Activated naive CD8-positive, alpha-beta T cell treated with anti-CD3 and anti-CD28 coated beads, Interleukin-2, amount 10 ng/mL, durations not matched to agents 7 days and 5 days (primary cell): ENCODE measurements around the gene SVOP. TPM values are rescaled to one million over a fixed set of nuclear protein-coding genes. Genes with fewer than 3 reads are reported as not detected.
"Not testable (repeated sequence)": the region's sequence is repeated elsewhere in the genome, so short reads cannot be mapped to it uniquely, and the experiment has no call there.

Source experiments
- ATAC-seq: fragments of 150-1000 bp; cut with Tn5 transposase; one replicate; pipeline ENCODE4 v1.10.0; 2021; ENCODE audit warnings: low read depth, moderate library complexity
- POLR2A ChIA-PET: fragments of 350-600 bp; sonication (Branson Sonifier 250); formaldehyde crosslinking; loops from one replicate; lab custom pipeline; 2021; ENCODE audit warnings: antibody characterized with exemption; lab: Charles Lee
- DNase-seq: peaks from one replicate; pipeline ENCODE4 v3.0.0; 2021
- H3K27ac Mint-ChIP-seq: one replicate; pipeline ENCODE4 v1.8.0; 2022; ENCODE audit warnings: mild to moderate bottlenecking, mixed read lengths
- H3K27me3 Mint-ChIP-seq: one replicate; pipeline ENCODE4 v1.8.0; 2022; ENCODE audit warnings: mild to moderate bottlenecking, moderate library complexity, mixed read lengths
- H3K36me3 Mint-ChIP-seq: one replicate; pipeline ENCODE4 v1.8.0; 2021; ENCODE audit warnings: mild to moderate bottlenecking, mixed read lengths
- H3K4me1 Mint-ChIP-seq: one replicate; pipeline ENCODE4 v1.8.0; 2021; ENCODE audit warnings: mixed read lengths
- H3K4me3 Mint-ChIP-seq: one replicate; pipeline ENCODE4 v1.8.0; 2022; ENCODE audit warnings: mild to moderate bottlenecking, moderate library complexity, mixed read lengths
- H3K9me3 Mint-ChIP-seq: one replicate; pipeline ENCODE4 v1.8.0; 2021; ENCODE audit warnings: mixed read lengths
- total RNA-seq, 2 experiments: library from RNA; stranded (reverse); gene quantifications; one replicate each; pipeline ENCODE4 v1.2.3, GENCODE V29; 2021

The SVOP gene
- total RNA-seq, 2 experiments from 2014 or later, result not detected

- Mint-ChIP-seq H3K27me3 (no peaks in the 10 kb centered on the region), H3K27ac (peak overlapping the region; percentile 98), H3K36me3 (peaks cover 6% of the 10 kb centered on the region), H3K4me1 (peaks cover 16% of the 10 kb centered on the region), H3K9me3 (no peaks in the 10 kb centered on the region), H3K4me3 (peak overlapping the region; percentile 99)
- no peak for ATAC-seq
- DNase-seq, result no peak
- POLR2A ChIA-PET, result interaction anchor here (0.6 to 1.6 kb wide), 2 partner anchors 41 to 46 kb away, joined by 3 to 5 read pairs; partner anchors contain the start of gene ALKBH2
These were observed 31.2 kb upstream of the SVOP start for GRCh38 chr12:109052097-109052413.

- H3K9me3 Mint-ChIP-seq, H3K27ac Mint-ChIP-seq, H3K27me3 Mint-ChIP-seq, POLR2A ChIA-PET, H3K36me3 Mint-ChIP-seq, DNase-seq, H3K4me3 Mint-ChIP-seq, ATAC-seq: not testable (repeated sequence)
- H3K4me1 Mint-ChIP-seq, result peaks cover 24% of the 10 kb centered on the region
These were observed 28.9 kb upstream of the SVOP start for GRCh38 chr12:109049794-109050193.

- H3K27me3 Mint-ChIP-seq, H3K4me3 Mint-ChIP-seq, H3K36me3 Mint-ChIP-seq, H3K9me3 Mint-ChIP-seq, ATAC-seq, DNase-seq, H3K27ac Mint-ChIP-seq: not testable (repeated sequence)
- peaks cover 19% of the 10 kb centered on the region for H3K4me1 Mint-ChIP-seq
- POLR2A ChIA-PET, result interaction anchor here (0.7 kb wide), 1 partner anchor 92 kb away, joined by 3 read pairs; no protein-coding TSS in a partner anchor
These were observed 27.8 kb upstream of the SVOP start for GRCh38 chr12:109048706-109049105.

- POLR2A ChIA-PET, result no interaction called here
- H3K36me3 Mint-ChIP-seq, result peaks cover 4% of the 10 kb centered on the region
- peaks cover 17% of the 10 kb centered on the region for H3K4me1 Mint-ChIP-seq
- H3K4me3 Mint-ChIP-seq, result no peak overlapping the region
- H3K27ac Mint-ChIP-seq, result peak overlapping the region; percentile 48
- H3K9me3 Mint-ChIP-seq, result no peaks in the 10 kb centered on the region
- ATAC-seq (no peak), DNase-seq (no peak)
- H3K27me3 Mint-ChIP-seq, result peaks cover 13% of the 10 kb centered on the region
These were observed 26.4 kb upstream of the SVOP start for GRCh38 chr12:109047081-109047805.

- peaks cover 13% of the 10 kb centered on the region for H3K27me3 Mint-ChIP-seq
- H3K4me3 Mint-ChIP-seq, result no peak overlapping the region
- POLR2A ChIA-PET, result no interaction called here
- H3K36me3 Mint-ChIP-seq, result peaks cover 2% of the 10 kb centered on the region
- H3K9me3 Mint-ChIP-seq, result peaks cover 4% of the 10 kb centered on the region
- no peak overlapping the region for H3K27ac Mint-ChIP-seq
- H3K4me1 Mint-ChIP-seq, result peaks cover 18% of the 10 kb centered on the region
- no peak for DNase-seq
- no peak for ATAC-seq
These were observed 23.4 kb upstream of the SVOP start for GRCh38 chr12:109044241-109044640.

- Mint-ChIP-seq H3K27me3 (peaks cover 17% of the 10 kb centered on the region), H3K4me1 (peaks cover 5% of the 10 kb centered on the region), H3K36me3 (no peaks in the 10 kb centered on the region), H3K9me3 (peaks cover 11% of the 10 kb centered on the region), H3K27ac (no peak overlapping the region), H3K4me3 (no peak overlapping the region)
- no peak for DNase-seq
- no peak for ATAC-seq
- POLR2A ChIA-PET, result no interaction called here
These were observed 16.1 kb upstream of the SVOP start for GRCh38 chr12:109036975-109037374.

GRCh38 chr12:109033239-109034196 is 12.7 kb upstream of the SVOP start:
- ATAC-seq (no peak), DNase-seq (no peak)
- Mint-ChIP-seq H3K4me3 (no peak overlapping the region), H3K9me3 (peaks cover 7% of the 10 kb centered on the region), H3K36me3 (no peaks in the 10 kb centered on the region), H3K4me1 (no peaks in the 10 kb centered on the region), H3K27me3 (peaks cover 25% of the 10 kb centered on the region), H3K27ac (no peak overlapping the region)
- POLR2A ChIA-PET, result no interaction called here

- DNase-seq, result no peak
- H3K4me3 Mint-ChIP-seq, result no peak overlapping the region
- ATAC-seq, result no peak
- no peak overlapping the region for H3K27ac Mint-ChIP-seq
- H3K4me1 Mint-ChIP-seq, result no peaks in the 10 kb centered on the region
- H3K9me3 Mint-ChIP-seq, result no peaks in the 10 kb centered on the region
- no peaks in the 10 kb centered on the region for H3K36me3 Mint-ChIP-seq
- POLR2A ChIA-PET, result no interaction called here
- H3K27me3 Mint-ChIP-seq, result peaks cover 23% of the 10 kb centered on the region
These were observed 8.5 kb upstream of the SVOP start for GRCh38 chr12:109029411-109029810.

GRCh38 chr12:109028624-109029023 is 7.8 kb upstream of the SVOP start:
- H3K27ac Mint-ChIP-seq, H3K4me1 Mint-ChIP-seq, ATAC-seq, H3K4me3 Mint-ChIP-seq, H3K36me3 Mint-ChIP-seq, DNase-seq, H3K9me3 Mint-ChIP-seq, POLR2A ChIA-PET: not testable (repeated sequence)
- H3K27me3 Mint-ChIP-seq, result peaks cover 21% of the 10 kb centered on the region

- no peaks in the 10 kb centered on the region for H3K4me1 Mint-ChIP-seq
- H3K4me3 Mint-ChIP-seq, result no peak overlapping the region
- DNase-seq, result no peak
- no peaks in the 10 kb centered on the region for H3K36me3 Mint-ChIP-seq
- H3K9me3 Mint-ChIP-seq, result no peaks in the 10 kb centered on the region
- no peak overlapping the region for H3K27ac Mint-ChIP-seq
- no peak for ATAC-seq
- peaks cover 13% of the 10 kb centered on the region for H3K27me3 Mint-ChIP-seq
- POLR2A ChIA-PET, result no interaction called here
These were observed 6.9 kb upstream of the SVOP start for GRCh38 chr12:109027767-109028166.

- H3K27ac Mint-ChIP-seq, result no peak overlapping the region
- H3K4me3 Mint-ChIP-seq, result no peak overlapping the region
- peaks cover 26% of the 10 kb centered on the region for H3K27me3 Mint-ChIP-seq
These were observed 597 bp downstream of the SVOP start for GRCh38 chr12:109020146-109020795.

GRCh38 chr12:109018296-109018695 is 2.6 kb downstream of the SVOP start:
- no peak for DNase-seq

More at GRCh38 chr12:109020146-109020795, 597 bp downstream of the SVOP start:
- no peak for ATAC-seq
- no peaks in the 10 kb centered on the region for H3K4me1 Mint-ChIP-seq
- DNase-seq, result no peak
- no peaks in the 10 kb centered on the region for H3K36me3 Mint-ChIP-seq
- POLR2A ChIA-PET, result no interaction called here
- H3K9me3 Mint-ChIP-seq, result no peaks in the 10 kb centered on the region

GRCh38 chr12:109016978-109017377 is 3.9 kb downstream of the SVOP start:
- POLR2A ChIA-PET, result no interaction called here
- no peak for DNase-seq
- H3K27me3 Mint-ChIP-seq, result peaks cover 26% of the 10 kb centered on the region
- H3K4me3 Mint-ChIP-seq, result no peak overlapping the region
- H3K36me3 Mint-ChIP-seq, result no peaks in the 10 kb centered on the region
- no peak for ATAC-seq
- no peaks in the 10 kb centered on the region for H3K4me1 Mint-ChIP-seq
- H3K9me3 Mint-ChIP-seq, result no peaks in the 10 kb centered on the region
- H3K27ac Mint-ChIP-seq, result no peak overlapping the region

More at GRCh38 chr12:109018296-109018695, 2.6 kb downstream of the SVOP start:
- H3K36me3 Mint-ChIP-seq, result no peaks in the 10 kb centered on the region
- POLR2A ChIA-PET, result no interaction called here
- H3K4me1 Mint-ChIP-seq, result no peaks in the 10 kb centered on the region
- ATAC-seq, result no peak
- H3K27ac Mint-ChIP-seq, result no peak overlapping the region
- H3K27me3 Mint-ChIP-seq, result peaks cover 26% of the 10 kb centered on the region
- no peaks in the 10 kb centered on the region for H3K9me3 Mint-ChIP-seq
- no peak overlapping the region for H3K4me3 Mint-ChIP-seq
